Choroid plexus epithelial cell (primary cell): Measurements from ENCODE around the gene SLC2A10.

ENCODE experiments used
- DNase-seq: peaks from one replicate; pipeline ENCODE4 v3.0.0-alpha.2; 2010; ENCODE audit warnings: low read depth
- H3K4me3 ChIP-seq: 2 replicates; pipeline ENCODE4 v1.5.1; 2011; ENCODE audit warnings: low read depth, mild to moderate bottlenecking, control low read depth, low read length, moderate library complexity
- TF ChIP-seq, protein P1 (sequence below): conservative IDR thresholded peaks from 2 replicates; pipeline ENCODE4 v1.5.1; 2011; ENCODE audit warnings: low read depth, mild to moderate bottlenecking, control low read depth, inconsistent platforms, low read length, moderate library complexity

SLC2A10 gene

DNA sequence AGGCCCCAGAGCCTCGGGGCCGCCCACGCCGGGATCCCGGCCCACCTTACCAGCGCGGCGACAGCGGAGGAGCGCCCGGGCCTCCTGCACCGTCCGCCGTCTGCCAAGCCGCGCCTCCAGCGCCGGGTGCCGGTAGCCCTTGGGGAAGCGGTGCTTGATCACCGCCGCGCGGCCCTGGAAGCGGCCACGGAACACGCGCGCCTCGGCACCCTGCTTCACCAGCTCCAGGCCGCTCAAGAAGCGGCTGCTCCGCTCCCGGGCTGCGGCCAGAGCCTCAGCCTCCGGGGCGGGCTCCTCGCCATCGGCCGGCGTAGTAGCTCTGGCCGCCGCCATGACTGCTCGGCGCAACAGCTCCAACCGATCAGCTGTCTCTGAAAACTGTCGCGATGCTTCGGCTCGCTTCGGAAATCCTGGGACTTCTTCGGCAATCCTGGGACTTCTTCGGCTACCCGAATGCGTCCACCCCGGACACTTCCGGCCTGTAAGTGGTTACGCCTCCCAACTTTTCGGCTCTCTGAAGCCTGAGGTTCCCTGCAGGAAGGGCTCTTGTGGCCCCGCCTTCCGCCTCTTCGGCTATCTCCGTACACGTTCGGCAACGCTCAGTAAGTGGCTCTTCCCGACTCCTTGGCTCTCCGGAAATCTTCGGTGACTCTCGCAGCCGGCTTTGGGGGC, 20.2 kb upstream of the SLC2A10 start, which contains the start of gene TP53RK:
TP53RK (minus strand) TSS at position 363 of the 672 bp plus-strand sequence; CDS start at position 333, 30 bp downstream.
- H3K4me3 ChIP-seq: peak within 1 kb of the TSS; percentile 93
- TF ChIP-seq, protein P1, sequence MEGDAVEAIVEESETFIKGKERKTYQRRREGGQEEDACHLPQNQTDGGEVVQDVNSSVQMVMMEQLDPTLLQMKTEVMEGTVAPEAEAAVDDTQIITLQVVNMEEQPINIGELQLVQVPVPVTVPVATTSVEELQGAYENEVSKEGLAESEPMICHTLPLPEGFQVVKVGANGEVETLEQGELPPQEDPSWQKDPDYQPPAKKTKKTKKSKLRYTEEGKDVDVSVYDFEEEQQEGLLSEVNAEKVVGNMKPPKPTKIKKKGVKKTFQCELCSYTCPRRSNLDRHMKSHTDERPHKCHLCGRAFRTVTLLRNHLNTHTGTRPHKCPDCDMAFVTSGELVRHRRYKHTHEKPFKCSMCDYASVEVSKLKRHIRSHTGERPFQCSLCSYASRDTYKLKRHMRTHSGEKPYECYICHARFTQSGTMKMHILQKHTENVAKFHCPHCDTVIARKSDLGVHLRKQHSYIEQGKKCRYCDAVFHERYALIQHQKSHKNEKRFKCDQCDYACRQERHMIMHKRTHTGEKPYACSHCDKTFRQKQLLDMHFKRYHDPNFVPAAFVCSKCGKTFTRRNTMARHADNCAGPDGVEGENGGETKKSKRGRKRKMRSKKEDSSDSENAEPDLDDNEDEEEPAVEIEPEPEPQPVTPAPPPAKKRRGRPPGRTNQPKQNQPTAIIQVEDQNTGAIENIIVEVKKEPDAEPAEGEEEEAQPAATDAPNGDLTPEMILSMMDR: peak; percentile 25
- peak; percentile 100 for DNase-seq

DNA sequence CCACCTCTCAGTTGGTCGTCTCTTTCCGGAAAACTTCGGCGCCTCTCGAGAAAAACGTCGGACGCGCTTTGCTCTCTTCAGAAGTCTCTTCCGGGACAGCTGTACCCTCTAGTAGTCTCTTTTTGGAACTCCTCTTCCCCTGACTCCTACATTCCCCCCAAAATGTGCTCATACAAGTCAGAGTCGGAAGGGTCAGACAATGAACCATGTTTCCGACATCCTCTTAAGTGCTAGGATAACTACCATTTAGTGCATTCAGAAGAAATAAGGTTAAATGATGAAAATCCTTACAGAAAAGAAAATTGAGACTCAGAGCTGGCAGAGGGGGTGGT, 19.7 kb upstream of the SLC2A10 start:
- DNase-seq: no peak
- TF ChIP-seq, protein P1: no peak
- peak overlapping the region; percentile 65 for H3K4me3 ChIP-seq

DNA sequence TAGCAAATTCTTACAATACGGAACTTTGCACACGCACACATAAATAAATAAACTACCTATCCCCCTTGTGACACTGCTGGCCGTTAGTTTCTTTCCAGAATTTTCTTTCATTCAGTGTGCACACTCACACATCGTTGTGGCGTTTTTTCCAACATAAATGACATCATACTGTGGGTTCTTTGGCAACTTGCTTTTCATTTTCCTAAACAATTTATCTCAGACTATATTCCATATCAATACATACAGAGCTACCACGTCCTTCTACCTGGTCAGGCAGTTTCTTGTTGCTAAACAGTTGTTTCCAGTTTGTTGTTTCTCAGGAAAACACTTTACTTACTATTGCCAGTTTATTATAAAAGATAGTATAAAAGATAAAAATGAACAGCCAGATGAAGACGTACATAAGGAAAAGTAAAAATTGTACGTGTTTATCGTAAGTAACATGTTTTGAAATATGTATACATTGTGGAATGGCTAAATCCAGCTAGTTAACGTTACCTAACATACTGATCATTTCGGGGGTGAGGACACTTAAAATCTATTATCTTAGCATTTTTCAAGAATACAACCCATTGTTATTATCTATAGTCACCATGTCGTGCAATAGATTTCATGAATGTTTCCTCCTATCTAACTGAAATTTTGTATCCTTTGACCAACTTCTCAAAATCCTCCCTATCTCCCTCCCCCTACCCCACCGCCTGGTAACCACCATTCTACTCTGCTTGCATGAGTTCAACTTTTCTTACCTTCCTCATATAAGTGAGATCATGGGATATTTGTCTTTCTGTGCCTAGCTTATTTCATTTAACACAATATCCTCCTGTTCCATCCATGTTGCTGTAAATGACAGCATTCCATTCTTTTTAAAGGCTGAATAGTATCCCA, 19.0 kb upstream of the SLC2A10 start:
- peak overlapping the region; percentile 65 for H3K4me3 ChIP-seq
- peak; percentile 43 for DNase-seq
- TF ChIP-seq, protein P1: no peak

DNA sequence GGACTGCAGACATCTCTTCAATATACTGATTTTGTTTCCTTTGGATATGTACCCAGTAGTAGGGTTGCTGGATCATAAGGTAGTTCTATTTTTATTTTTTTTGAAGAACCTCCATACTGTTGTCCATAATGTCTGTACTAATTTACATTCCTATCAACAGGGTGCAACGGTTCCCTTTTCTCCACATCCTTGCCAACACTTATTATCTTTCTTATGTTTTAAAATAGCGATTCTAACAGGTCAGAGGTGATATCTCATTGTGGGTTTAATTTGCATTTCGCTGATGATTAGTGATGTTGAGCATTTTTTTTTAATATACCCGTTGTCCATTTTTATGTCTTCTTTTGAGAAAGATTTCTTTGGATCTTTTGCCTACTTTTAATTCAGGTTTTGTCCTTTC, 18.3 kb upstream of the SLC2A10 start:
- no peak overlapping the region for H3K4me3 ChIP-seq
- DNase-seq: no peak
- TF ChIP-seq, protein P1: no peak

DNA sequence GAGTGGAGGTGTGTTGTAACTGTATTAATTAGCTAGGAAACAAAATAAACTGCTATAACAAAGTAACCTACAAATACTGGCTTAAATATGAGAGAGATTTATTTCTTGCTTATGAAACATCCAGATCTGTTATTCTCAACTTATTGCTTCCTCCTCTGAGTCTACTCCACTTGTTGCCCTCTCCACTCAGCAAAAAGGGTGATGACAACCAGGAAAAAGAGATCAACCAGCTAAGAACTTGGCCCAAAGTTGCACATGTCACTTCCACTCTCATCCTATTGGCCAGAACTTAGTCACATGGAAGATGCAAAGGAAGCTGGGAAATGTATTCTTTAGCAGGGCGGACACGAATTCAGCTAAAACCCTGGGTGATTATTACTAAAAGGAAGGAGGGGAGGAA, 15.0 kb upstream of the SLC2A10 start:
- TF ChIP-seq, protein P1: no peak

DNA sequence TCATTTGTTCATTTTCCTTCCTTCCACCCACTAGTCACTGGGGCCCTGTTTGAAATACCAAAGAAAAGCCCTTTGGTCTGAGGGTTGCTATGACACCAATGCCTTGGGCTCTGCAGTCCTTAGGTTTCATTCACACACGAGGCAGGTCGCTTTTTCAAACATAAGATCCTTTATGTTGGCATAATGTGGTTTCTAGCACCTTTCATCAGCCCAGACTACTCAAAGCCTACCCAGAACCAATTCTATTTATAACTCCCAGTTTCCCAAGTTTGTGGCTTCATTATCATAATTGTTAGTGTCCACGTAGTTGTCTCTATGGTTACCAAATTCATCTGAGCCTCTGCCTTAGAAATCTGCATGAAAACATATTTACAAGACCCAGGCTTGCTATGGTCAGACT, 13.6 kb upstream of the SLC2A10 start:
- TF ChIP-seq, protein P1: no peak
- peak; percentile 62 for DNase-seq
- H3K4me3 ChIP-seq: no peak overlapping the region

More for the DNA sequence above, 15.0 kb upstream of the SLC2A10 start:
- no peak overlapping the region for H3K4me3 ChIP-seq
- DNase-seq: peak; percentile 81
